Suppressor macrophage treated with lipopolysaccharide for 1 hour (primary cell): ENCODE measurements around the gene YIF1B.
"Not testable (repeated sequence)": the region's sequence is repeated elsewhere in the genome, so short reads cannot be mapped to it uniquely, and the experiment has no call there.

ENCODE experiments used
- DNase-seq, 3 donors: peaks; one replicate each; pipeline ENCODE4 v3.0.0-alpha.2; 2020 to 2022

Gene YIF1B

DNA sequence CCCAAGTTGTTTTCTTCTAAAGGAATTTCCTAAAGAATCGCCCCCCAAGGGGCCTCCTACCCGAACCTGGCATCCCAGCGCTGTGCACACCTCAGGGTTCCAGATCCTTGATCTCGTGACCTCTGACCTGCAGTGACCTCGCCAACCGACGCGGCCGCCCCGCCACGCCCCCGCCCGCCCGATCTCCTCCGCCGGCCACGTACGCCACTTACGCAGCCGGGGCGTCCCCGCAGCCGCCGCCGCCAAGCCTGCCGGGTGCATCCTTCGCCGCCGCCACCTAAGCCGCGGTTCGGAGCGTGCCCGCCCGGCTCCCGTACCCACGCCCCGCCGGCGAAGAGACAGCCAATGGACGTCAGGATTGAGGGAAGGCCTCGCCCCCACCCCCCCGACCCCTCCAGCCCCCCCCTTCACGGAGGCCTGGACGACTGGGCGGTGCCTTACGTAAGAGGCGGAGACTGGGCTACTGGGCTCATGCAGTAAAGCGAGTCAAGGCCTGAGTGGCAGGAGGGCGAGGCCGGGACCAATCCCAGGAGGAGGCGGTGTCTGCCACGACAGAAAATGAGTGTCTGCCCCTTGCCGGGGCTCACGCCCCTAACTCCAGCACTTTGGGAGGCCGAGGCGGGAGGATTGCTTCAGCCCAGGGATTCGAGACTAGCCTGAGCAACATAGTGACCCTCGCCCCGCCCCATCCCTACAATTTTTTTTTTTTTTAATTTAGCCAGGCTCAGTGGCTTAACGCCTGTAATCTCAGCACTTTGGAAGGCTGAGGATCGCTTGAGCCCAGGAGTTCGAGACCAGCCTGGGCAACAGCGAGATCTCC is at the start of gene YIF1B:
YIF1B (minus strand) TSS at position 291 of the 820 bp plus-strand sequence; CDS start at position 261, 30 bp downstream.
- DNase-seq = peak; percentile 97 to 98 (median 97)

- not testable (repeated sequence) for DNase-seq
These were observed 47.4 kb upstream of the YIF1B start for GRCh38 chr19:38362946-38363688.

GRCh38 chr19:38362076-38362945 is 46.6 kb upstream of the YIF1B start:
- peak; percentile 85 to 95 (median 90) for DNase-seq

DNA sequence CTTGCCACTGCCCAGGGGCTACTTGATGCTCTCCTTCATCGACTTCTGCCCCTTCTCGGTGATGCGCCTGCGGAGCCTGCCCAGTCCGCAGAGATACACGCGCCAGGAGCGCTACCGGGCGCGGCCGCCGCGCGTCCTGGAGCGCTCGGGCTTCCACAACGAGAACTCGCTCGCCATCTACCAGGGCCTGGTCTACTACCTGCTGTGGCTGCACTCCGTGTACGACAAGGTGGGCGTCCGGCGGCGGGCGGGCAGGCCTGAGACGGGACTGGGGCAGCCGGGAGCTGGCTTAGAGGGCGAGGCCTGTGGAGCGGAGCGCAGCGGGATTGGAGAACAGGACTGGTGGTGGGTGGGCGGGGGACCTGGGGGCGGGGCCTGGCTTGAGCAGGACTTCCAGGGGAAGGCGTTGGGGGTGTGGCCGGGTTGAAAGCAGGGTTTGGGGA is 45.9 kb upstream of the YIF1B start:
- DNase-seq = peak; percentile 82 to 93 (median 88)

GRCh38 chr19:38360839-38361631 is 45.3 kb upstream of the YIF1B start:
- DNase-seq = no peak

- no peak for DNase-seq
These were observed 44.6 kb upstream of the YIF1B start for GRCh38 chr19:38360351-38360750.

GRCh38 chr19:38359242-38360021 is 43.7 kb upstream of the YIF1B start:
- DNase-seq = no peak

DNA sequence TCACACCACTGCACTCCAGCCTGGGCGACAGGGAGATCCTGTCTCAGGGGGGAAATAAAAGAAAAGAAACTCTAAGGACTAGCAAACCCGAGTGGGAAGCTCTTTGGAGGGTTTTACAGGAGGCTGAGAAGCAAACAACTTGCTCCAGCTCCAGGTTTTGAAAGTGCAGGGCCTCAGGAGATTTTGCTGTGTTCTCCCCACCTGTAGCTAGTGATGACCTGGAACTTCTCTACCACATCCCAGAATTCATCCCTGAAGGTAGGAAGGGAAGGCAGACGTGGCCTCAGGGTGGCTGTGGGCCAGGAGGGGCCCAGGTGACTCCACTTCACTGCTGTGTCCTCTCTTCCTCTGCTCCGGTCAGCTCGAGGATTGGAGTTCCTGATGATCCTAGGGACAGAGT is 42.3 kb upstream of the YIF1B start:
- no peak for DNase-seq

DNA sequence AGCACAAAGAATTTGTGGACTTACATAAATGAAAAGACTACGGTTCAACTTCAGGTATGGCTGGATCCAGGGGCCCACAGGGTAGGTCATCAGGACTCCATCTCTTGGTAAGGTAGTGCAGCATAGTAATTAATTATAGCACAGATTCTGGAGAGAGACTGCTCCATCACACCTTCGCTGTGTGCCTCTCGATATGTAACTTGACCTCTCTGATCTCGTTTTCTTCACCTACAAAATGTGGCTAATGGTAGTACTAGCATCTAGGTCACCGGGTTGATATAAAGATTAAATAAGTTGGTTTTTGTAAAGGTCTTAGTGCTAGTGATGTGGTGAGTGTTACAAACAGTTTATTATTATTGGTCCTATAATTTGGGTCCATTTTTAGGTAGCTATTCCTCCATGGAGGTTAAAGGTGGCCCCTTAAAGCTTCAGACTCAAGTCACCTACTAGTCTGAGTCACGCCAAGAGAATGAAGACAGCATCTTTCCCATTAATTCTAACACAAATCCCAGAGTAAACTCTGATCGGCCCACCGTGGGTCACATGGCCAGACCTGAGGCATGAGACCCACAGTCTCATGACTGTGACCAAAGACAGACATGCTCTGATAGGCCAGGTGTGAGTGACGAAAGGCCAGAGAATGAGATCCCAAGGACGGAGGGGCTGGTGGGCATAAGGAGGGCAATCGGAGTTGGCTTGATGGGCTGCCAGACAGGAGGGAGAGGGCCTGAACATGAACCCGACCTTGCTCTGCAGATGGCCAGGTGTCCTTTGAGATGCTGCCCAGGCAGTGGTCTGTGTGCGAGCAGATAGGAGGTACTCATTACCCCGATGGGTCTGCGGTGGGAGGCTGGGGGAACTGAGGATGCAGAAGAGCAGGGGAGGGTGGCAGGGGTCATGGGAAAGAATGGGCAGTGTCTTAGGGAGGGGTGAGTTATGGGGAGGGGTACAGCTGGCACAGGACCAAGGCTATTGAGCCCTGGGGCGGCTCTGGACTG is 40.3 kb upstream of the YIF1B start:
- DNase-seq = no peak

DNA sequence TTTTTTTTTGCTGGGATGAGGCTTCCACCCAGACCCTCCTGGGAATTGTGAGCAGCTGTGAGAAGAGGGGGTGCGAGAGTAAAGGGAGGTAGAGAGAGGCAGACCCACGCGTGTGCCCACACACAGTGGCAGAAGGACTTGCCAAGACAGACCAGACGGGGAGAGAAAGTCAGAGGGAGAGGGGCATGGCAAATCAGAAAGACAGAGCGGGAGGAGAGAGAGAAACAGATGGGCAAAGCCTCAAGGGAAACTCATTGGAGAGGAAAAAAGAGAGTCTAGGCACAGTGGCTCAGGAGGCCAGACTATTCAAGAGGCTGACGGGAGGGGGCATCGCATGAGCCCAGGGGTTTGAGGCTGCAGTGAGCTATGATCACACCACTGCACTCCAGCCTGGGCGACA is 36.9 kb upstream of the YIF1B start:
- DNase-seq = no peak

DNA sequence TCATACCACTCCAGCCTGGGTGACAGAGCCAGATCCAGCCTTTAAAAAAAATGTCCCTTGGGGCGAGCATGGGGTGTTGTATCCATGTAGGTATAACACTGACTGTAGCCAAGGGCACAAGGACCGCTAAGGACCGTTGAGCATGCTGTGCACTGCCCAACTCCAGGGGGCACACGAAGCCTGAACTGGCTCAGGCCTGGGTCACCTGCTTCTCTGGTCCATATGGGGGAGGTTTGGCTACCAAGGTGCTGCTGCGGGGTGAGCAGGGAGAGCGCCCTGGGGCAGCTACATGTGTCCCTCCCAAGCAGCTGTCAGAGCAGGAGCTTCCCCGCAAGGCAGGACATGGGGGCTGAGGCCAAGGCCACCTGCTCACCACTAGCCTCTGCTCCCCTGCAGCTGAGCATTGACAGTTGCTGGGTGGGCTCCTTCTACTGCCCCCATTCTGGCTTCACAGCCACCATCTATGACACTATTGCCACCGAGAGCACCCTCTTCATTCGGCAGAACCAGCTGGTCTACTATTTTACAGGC is 36.2 kb upstream of the YIF1B start:
- DNase-seq = no peak

DNA sequence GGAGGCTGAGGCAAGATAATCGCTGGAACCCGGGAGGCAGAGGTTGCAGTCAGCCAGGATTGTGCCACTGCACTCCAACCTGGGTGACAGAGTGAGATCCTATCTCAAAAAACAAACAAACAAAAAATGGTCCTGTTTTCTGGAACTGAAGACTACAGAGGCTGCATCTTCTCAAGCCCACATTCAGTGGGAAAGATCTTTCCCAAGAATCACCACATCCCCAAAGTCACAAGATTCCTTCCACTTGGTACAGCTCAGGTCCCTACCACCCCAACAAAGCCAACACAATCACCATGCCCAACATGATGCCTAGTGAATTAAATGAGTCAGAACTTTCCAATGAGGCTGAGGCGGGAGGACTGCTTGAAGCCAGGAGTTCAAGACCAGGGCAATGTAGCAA is 35.1 kb upstream of the YIF1B start:
- no peak for DNase-seq

DNA sequence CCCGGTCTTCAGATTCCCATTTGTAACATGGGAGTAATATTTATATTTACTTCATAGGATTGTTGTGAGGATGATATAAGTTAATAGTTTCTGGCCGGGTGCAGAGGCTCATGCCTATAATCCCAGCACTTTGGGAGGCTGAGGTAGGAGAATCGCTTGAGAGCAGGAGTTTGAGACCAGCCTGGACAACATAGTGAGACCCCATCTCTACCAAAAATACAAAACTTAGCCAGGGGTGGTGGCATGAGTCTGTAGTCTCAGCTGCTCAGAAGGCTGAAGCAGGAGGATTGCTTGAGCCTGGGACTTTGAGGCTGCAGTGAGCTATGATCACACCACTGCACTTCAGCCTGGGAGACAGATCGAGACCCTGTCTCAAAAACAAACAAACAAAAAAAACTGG is 31.1 kb upstream of the YIF1B start:
- DNase-seq = no peak

DNA sequence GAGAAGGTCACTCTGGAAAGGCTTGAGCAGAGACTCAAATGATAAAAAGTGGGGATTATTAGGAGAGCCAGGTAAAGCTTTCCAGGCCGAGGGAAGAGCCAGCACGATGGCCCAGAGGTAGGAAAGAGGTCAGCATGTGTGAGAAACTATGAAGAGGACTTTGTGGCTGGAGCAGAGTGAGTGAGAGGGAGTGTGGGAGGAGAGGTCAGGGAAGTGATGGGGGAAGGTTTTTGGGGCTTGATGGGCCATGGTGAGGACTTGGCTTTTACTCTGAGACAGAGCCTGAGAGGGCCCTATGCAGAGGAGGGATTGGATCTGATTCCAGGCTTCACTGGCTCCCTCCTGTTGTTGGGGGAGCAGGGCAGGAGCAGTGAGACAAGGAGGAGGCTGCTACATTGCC is 25.2 kb upstream of the YIF1B start:
- no peak for DNase-seq

DNA sequence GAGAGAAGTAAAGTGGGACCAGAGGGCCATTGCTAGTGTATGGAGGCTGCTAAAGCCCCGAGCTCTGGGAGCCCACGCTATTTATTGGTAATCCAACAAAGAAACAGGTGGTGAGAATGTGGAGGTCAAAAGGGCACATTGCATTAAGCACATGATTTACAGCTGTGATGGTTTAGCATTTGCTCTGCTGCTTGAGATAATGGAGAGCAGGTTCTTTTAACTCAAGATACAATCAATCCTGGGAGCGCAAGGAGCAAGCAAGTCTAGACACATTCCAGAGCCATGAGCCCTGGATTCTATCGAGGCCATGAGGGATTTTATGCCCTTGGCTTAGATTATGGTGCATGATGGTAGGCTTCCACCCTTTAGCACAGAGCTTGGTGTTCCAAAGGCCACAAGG is 23.3 kb upstream of the YIF1B start:
- not testable (repeated sequence) for DNase-seq

GRCh38 chr19:38337360-38337653 is 21.6 kb upstream of the YIF1B start:
- no peak for DNase-seq

DNA sequence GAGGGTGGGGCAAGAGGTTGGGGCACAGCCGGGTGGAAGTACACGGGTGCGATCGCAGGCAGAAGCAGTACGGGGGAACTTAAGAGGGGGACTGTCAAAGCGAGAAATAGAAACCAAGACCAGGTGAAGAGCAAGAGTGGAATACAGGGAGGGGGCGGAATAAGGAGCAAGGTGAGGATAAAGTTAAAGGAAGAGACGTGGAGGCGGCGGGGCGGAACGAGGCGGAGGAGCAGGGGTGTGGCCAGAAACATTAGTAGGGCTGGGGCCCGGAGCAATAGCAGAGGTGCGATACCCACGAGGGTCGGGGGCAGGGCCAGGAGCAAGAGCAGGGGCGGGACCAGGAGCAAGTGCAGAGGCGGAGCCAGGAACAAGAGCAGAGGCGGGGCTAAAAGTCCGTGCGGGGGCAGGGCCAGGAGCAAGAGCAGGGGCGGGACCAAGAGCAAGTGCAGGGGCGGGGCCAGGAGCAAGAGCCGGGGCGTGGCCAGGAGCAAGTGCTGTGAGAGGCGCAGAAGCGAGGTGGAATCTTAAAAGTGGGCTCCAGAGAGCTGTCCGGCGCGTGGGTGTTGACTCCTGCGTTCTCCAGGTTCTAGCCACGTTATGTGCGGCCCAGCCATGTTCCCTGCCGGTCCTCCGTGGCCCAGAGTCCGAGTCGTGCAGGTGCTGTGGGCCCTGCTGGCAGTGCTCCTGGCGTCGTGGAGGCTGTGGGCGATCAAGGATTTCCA is 21.1 kb upstream of the YIF1B start:
- DNase-seq = peak; percentile 98 to 100 (median 100)

GRCh38 chr19:38335949-38336637 is 20.3 kb upstream of the YIF1B start:
- DNase-seq = peak; percentile 98 to 99 (median 98)

DNA sequence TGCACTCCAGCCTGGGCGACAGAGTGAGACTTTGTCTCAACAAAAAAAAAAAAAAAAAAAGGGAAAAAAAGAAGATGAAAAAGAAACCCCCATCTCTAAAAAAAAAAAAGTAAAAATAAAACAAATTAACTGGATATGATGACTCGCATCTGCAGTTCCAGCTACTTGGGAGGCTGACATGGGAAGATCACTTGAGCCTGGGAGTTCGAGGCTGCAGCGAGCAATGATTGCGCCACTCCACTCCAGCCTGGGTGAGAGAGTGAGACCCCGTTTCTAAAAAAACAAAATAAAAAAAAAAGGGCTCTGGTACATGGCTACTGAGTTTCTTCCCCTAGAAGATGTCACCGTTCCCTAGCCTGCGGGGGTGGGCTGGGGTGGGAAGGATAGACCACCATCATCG is 17.5 kb upstream of the YIF1B start:
- no peak for DNase-seq
